Mesenteric fat pad (tissue), 1 donor: ENCODE measurements around the gene PXK. TPM values are rescaled to one million over a fixed set of nuclear protein-coding genes. Genes with fewer than 3 reads are reported as not detected.

Source experiments
- DNase-seq: peaks from one replicate; pipeline ENCODE4 v3.0.0-alpha.2; 2020; ENCODE audit warnings: low spot score
- total RNA-seq: library from RNA; stranded (reverse); fragmentation: NEBNext Ultra II Directional; extraction: Animal tissue kit (Norgen Biotek cat#: 25700); gene quantifications from one replicate; pipeline ENCODE4 v1.2.1, GENCODE V29; 2021
- donor health status: DM: yes; HTN: yes; CAD: no.

Gene PXK
- total RNA-seq, 1 donor from 2014 or later: 32.2 TPM

DNA sequence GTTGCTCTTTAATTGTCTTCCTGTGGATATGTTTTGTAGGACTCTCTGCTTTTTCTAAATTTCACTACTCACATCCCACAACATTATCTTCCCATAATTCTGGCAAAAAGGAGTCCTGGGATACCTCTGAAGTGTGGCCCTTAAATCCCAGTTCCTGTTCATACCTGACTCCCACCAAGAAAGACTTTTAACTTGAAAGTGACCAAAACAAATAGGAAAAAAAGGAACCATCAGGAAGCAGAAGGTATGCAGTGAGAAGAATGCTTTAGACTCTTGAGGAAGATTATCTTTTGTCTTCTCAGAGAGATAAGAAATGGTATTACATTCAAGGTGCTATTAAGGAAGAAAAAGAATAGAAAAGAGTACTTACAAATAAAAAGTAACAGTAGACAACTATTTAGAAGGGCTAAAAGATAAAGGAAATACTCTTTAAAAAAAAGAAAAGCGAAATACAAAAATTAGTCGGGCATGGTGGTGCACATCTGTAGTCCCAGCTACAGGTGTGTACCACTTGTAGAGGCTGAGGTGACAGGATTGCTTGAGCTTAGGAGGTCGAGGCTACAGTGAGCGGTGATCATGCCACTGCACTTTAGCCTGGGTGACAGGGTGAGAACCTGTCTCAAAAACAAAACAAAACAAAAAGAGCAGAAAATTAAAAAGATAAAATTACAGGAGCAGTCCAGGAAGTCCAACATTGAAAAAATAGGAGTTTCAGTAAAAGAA lies 46.8 kb downstream of the PXK start:
- no peak for DNase-seq

DNA sequence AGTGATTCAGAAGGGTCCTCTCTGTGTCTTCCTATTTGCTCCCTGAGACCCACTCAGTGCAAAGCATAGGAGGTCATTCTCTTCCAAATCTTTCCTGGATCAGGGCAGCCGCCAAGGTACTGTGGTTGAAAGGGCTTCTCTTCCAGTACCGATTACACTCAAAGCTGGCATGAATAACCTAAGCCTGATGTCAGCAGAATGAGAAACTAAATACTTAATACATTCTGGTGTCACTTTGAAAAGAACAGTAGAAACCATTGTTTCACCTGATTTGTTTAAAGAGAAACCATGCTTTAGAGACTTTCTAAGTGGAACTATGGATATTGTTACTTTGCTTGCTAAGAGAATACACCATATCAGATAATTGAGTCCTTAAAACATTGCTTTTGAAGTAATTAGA lies 50.8 kb downstream of the PXK start:
- no peak for DNase-seq

DNA sequence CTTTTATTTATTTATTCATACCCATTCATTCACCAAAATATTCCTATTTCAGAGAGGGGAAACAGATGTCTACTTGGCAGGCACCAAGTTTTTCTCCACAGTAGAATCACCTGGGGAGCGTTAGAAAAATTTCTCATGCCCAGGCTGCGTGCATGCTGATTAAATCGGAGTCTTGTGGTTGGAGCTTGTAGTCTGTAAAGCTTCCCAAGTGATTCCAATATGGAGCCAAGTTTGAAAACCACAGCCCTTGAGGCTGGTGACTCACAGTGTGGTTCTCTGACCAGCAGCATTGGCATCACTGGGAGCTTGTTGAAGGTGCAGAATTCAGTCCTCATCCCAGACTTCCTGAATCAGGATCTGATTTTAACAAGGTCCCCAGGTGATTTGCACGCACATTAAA lies 51.2 kb downstream of the PXK start:
- no peak for DNase-seq

DNA sequence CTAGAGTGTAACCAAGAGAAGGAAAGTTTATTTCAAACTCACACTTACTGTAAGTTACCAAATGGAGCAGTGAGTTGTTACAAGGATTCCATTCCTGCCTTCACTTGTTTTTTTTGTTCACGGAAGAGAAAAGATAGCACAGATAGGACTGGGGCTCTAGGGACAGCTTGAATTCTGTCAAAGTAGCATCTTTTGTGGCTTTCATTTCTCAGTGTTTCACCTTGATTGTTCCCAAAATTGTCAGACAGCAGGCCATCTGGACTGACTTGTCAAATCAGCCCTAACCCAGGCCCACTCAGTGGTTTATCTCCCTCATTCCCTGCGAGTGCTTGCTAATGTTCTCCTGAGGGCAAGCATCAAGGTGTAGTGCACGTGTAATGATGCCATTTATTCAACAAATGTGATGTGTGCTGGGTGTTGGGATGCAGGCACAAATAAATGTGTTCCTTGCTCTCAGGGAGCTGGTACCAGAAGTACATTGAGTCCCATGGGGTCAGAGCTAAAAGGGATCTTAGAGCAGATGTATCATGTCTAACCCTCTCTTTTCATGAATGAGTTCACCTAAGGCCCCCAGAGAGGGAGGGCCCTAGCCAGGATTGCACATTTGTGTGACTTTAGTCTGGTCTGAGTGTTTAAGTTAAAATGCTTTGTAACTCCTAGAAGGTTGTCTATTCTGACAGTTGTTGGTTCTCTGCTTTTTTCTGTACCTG lies 51.8 kb downstream of the PXK start:
- no peak for DNase-seq

- DNase-seq: no peak
Measured at GRCh38 chr3:58386626-58387365, 54.1 kb downstream of the PXK start.

DNA sequence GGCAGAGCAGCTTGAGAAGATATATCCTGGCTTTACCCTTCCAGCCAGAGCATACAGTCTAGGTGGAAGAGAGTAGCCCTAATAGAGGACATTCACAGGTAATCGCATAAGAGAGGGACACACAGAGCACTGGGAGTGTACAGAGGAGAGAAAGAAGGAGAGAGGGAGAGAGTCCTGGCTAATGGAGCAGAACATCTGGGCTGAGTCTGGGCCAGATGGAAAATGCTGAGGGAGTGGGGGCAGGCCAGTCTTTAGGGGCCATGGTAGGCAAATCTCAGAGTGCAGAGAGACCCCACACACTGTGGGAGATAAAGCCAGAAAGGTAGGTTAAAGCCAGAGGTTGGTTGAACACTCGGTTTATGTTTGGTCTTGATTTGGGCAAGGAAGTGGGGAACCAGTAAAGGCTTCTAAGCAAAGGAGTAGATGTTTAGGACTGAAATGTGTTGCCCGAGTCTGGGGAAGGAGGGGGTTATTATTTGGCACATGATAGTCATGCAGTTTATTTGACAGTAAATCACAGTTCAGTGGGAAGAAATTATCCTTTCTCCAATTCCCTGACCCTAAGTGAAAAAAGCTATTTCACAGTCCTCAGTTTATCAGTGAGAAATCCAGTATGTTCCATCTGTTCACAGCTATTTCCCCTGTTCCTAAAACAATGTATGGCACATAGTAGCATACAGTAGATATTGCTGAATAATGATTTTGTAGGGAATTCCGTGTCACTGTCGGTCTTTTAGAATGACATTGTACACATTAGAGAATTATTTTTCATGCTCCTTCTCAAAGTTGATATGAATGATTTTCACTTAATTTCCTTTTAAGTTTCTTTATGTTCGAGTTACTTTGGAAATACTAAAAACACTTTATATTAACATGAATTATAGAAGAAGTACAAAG lies 55.2 kb downstream of the PXK start:
- DNase-seq: no peak

GRCh38 chr3:58388550-58389091 lies 55.9 kb downstream of the PXK start:
- no peak for DNase-seq

DNA sequence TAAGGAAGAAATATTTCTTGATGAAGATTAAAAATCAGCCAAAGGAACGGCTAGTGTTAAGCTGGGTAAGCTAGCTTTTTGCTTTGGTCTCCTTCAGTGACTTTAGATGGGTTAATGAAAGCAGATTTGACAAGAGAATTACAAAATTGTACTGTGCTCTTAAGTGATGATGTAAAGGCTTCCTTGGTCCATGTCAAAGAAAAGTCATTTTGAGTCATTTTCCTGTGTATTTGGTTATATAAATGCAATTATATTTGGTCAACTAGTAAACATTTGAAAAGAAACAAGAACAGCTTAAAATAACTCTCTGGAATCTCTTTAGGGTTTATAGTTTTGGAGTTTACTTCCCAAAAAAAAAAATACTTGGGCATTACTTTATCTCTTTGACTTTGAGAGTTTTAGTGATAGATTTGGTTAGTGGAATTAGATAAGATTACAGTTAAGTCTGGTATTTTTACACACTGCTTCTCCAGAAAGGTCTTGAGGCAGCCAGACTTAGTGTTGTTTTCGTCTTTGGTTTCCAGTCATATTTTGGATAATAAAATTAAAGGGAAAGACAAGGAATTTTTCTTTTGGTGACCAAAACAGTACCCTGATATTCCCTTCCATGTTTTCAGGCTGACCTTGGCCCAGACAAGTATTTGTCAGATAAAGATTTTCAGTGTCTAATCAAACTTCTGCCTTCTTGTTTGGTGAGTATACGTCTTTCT lies 58.6 kb downstream of the PXK start:
- no peak for DNase-seq

- no peak for DNase-seq
Measured at GRCh38 chr3:58392181-58392580, 59.5 kb downstream of the PXK start.

GRCh38 chr3:58394339-58394738 lies 61.6 kb downstream of the PXK start:
- DNase-seq: no peak

DNA sequence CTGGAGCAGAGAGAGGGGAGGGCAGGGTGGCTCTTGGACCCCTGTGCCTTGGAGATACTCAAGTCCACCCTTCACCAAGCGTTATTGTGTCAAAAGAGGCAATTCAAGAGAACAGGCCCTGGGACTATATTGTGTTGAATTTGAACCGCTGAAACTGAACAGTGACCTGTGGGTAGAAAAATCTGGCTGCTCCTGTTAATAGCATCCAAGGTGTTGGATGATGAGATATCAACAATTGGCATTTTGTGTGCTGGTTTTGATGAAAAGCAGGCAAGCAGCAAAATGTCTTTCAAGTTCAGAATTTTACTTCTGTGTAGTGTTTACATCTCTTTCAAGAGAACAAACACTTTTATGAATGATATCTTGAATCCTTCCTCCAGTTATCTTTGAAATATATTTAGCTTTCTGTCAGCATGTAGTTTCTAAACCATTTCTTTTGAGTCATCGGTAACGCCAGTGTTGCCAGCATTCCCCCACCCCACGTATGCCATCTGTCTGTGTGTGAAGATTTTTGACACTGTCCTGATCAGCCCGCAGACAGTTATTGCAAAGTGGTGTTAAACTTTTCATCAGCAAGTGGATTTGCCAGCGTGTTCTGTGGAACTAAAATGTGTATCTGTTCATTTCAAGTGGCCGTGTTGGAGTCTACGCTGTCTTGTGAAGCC lies 66.1 kb downstream of the PXK start:
- DNase-seq: no peak

DNA sequence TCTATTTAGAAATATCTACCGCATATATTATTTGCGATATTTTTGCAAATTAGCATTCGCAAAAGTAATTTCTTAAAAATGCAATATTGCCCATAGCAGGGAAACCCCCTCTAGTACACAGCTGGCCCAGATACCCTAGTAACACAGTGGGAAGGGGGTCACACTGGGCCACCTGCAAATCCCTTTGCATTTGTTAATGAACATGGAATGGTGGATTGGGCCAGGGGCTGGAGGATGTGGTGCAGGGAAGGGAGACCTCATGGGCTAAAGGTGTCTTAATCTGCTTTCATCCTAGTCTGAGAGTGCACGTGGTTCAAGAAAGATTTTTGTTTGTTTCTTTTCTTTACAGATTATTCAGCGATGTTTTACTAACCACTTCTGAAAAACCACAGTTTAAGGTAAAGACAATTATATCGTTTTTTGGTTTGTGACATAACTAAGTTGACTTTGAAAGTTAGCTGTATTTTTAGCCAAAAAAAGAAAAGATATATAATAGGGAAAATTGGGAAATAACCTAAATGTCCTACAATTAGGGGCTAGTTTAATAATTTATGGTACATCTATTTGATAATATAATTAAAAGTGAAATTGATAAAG lies 70.9 kb downstream of the PXK start:
- DNase-seq: no peak

- no peak for DNase-seq
Measured at GRCh38 chr3:58404396-58404795, 71.7 kb downstream of the PXK start.

DNA sequence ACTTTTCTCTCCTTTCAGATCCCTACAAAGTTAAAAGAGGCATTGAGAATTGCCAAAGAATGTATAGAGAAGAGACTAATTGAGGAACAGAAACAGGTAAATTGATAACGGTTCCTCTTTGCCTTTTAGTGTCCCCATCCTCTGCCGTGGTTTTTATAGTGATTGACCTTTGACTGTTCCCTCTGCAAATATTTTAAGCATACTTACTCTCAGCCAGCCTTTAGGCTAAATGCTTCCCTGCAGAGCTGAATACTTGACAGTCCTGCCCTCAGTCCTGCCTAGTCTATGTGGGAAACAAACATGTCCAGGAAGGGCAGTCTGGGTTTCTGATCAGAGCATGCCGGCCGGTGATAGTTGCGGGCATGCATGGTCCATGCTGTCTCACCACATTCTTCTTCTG lies 76.2 kb downstream of the PXK start:
- DNase-seq: no peak

- DNase-seq: no peak
Measured at GRCh38 chr3:58409663-58410062, 77.0 kb downstream of the PXK start.

- DNase-seq: no peak
Measured at GRCh38 chr3:58411036-58411435, 78.3 kb downstream of the PXK start.

DNA sequence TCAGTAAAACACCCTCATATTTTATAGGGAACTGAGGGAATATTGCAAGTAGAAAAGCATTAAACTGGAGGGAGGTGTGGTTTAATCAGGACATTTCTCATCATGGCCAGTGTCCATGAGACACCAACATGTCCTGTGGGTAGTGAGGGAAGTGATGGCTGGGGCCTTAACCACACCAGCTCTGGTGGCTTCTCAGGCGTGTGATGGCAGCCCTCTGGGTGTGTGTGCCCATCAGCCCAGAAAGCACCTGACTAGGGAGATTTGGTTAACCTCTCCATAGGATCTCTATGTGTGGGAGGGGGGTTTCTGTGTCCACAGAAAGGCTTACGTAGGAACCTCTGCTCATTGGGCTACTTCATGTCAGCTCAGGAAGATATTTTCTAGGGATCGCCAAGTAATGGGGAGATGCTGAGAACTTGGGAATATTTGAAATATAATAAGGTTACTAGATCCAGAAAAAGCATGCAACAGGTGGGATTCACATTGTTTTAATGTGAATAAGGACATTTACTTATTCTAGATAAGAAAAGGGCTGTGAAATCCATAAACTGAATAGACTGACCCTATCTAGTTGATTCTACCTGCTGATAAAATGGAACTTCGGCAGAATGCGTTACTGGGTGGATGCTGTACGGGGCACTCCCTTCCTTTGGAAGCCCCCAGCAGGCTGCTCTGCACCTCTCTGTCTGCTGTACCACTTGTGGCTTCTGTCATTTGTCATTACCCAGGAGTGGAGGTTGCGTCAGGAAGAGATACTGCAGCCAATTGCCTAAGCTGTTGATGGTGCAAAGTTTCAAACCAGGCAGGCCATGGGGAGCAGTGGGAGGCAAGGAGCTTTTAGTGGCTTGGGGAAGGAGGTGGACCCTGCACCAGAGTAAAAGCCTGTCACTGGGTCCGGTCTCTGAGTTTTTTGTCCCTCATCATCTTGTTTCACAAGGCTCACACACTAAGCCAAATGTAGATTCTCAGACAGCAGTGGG lies 79.4 kb downstream of the PXK start:
- DNase-seq: no peak

DNA sequence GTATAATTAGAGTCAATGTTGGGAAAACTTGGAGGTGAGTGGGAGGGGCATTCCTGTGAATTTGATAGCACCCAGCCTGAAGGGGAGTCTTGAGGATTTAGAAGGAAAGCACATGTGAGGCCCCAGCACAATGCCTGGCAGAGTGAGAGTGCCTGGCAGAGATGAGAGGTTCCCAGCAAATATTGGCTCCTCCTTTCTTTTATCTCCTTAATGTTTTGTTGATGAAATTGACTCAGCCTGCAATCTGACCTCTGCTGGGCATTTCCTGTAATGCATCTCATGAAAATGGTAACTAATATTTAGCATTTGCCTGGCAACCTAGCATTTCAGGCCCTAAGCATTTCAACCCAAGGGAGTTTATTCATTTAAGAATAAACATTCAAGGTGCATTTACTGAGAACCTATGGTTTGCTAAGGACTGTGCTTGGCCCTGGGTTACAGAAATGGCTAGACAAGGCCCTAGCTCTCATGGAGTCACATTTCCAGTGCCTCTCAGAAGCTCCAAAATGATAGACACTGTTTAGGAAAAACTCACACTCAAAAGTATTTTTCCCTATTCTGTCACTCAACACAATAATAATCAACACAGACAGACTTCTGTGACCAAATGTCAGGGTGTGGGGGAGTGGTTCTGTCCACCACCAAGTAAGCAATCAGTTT lies 82.0 kb downstream of the PXK start:
- no peak for DNase-seq
